GM21737 (cell line): ENCODE data around the gene BMP7.

Experiments
- ATAC-seq: cut with Tn5 transposase; IDR thresholded peaks from one replicate; pipeline ENCODE4 v1.9.1; 2021; ENCODE audit warnings: mild to moderate bottlenecking, moderate library complexity; ENCODE audit not compliant: unreplicated experiment

Gene BMP7

GRCh38 chr20:57234556-57235251 lies 31.7 kb downstream of the BMP7 start:
- ATAC-seq, result no peak

GRCh38 chr20:57231951-57232428 lies 34.5 kb downstream of the BMP7 start:
- no peak for ATAC-seq

- ATAC-seq, result no peak
Measured at GRCh38 chr20:57231161-57231560, 35.3 kb downstream of the BMP7 start.

GRCh38 chr20:57230247-57230646 lies 36.2 kb downstream of the BMP7 start:
- ATAC-seq, result no peak

GRCh38 chr20:57229490-57229889 lies 37.0 kb downstream of the BMP7 start:
- ATAC-seq, result no peak

GRCh38 chr20:57225830-57226229 lies 40.6 kb downstream of the BMP7 start:
- ATAC-seq, result no peak

GRCh38 chr20:57225197-57225733 lies 41.2 kb downstream of the BMP7 start:
- no peak for ATAC-seq

- no peak for ATAC-seq
Measured at GRCh38 chr20:57224641-57225138, 41.8 kb downstream of the BMP7 start.

GRCh38 chr20:57223648-57224489 lies 42.6 kb downstream of the BMP7 start:
- ATAC-seq, result no peak

- ATAC-seq, result no peak
Measured at GRCh38 chr20:57222631-57222950, 43.9 kb downstream of the BMP7 start.

GRCh38 chr20:57221916-57222630 lies 44.4 kb downstream of the BMP7 start:
- ATAC-seq, result no peak

GRCh38 chr20:57220337-57221145 lies 45.9 kb downstream of the BMP7 start:
- ATAC-seq, result no peak

GRCh38 chr20:57219071-57219677 lies 47.3 kb downstream of the BMP7 start:
- ATAC-seq, result no peak

- ATAC-seq, result no peak
Measured at GRCh38 chr20:57218489-57218888, 48.0 kb downstream of the BMP7 start.

- ATAC-seq, result no peak
Measured at GRCh38 chr20:57217802-57218201, 48.6 kb downstream of the BMP7 start.

GRCh38 chr20:57216669-57217068 lies 49.8 kb downstream of the BMP7 start:
- ATAC-seq, result no peak

GRCh38 chr20:57215826-57216471 lies 50.5 kb downstream of the BMP7 start:
- no peak for ATAC-seq

GRCh38 chr20:57215426-57215825 lies 51.0 kb downstream of the BMP7 start:
- ATAC-seq, result no peak

GRCh38 chr20:57214948-57215347 lies 51.5 kb downstream of the BMP7 start:
- ATAC-seq, result no peak
